GM11168 (cell line): Measurements from ENCODE around the gene KRTAP4-9.
"Not testable (repeated sequence)": the region's sequence is repeated elsewhere in the genome, so short reads cannot be mapped to it uniquely, and the experiment has no call there.

ENCODE experiments used
- in situ Hi-C: fragments of 300-500 bp; cut with MboI; formaldehyde crosslinking; loops from one replicate; pipeline ENCODE4 v1.12.0; 2022; ENCODE audit warnings: low sequenced_read_pairs; ENCODE audit not compliant: unreplicated experiment

KRTAP4-9 gene

DNA sequence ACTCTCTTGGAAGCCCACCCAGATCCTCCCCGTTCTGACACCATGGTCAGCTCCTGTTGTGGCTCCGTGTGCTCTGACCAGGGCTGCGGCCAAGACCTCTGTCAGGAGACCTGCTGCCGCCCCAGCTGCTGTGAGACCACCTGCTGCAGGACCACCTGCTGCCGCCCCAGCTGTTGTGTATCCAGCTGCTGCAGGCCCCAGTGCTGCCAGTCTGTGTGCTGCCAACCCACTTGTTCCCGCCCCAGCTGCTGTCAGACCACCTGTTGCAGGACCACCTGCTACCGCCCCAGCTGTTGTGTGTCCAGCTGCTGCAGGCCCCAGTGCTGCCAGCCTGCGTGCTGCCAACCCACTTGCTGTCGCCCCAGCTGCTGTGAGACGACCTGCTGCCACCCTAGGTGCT is at the start of gene KRTAP4-9:
Gene KRTAP4-9, plus strand, starts transcription at position 43 of the 400 bp plus-strand sequence. Its CDS starts 0 bp downstream, at position 43.
- in situ Hi-C loops = not testable (repeated sequence)

DNA sequence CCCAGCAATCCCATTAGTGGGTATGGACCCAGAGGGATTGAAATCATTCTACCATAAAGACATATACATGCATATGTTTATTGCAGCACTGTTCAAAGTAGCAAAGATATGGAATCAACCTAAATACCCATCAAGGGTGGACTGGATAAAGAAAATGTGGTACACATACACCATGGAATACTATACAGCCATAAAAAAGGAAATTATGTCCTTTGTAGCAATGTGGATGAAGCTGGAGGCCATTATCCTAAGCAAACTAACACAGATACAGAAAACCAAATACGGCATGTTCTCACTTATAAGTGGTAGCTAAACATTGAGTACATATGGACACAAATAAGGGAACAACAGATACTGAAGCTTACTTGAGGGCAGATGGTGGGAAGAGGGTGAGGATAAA is 47.6 kb upstream of the KRTAP4-9 start:
- in situ Hi-C loops = no loop called here

DNA sequence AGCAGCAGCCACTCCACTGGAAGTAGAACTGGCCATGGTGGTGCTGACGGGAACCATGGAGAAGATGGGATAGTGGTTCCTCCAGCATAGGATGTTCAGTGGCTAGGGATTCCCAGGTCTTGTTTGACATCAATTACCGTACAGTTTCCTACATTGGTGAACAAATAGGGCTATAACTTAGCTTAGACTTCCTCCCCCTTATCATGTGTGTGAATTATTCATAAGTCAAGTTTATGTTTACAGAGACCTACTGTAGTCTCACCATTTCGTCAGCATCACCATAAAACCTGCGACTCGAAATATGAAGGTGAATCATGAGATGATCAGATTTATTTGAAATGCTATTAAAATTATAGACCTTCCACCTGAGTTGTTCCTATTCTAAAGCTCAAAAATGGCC is 46.4 kb upstream of the KRTAP4-9 start:
- in situ Hi-C loops = no loop called here

DNA sequence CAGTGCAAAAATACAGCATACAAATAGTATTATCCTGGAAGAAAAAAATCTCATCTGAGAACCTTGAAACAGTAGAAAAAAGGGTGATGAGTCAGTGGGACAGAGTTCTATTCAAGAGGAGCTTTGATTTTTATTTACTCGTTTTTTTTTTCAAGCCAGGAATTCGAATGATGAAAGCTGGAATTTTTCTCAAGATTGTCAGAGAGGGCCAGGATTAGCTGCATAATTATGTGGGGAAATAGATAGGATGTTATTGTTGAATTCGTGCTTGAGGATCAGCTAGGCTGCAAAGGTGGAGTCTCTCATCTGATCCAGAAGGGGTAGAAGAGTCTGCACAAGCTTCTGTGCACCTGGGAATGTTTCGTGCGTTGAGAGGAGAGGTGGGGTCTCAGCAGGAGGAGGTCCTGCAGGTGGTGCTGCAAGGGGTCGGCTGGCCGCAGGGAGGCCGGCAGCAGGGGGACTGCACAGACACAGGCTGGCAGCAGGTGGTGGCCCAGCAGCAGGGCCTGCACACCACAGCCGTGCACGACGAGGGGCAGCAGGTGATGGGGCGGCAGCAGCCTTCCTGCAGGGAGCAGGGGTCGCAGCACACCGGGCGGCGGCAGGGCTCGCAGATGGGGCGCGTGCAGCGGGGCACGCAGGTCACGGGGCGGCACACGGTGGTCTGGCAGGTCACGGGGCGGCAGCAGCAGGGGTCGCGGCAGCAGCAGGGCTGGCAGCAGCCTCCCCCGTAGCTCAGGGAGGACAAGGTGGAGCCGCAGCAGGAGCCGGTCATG is 45.7 kb upstream of the KRTAP4-9 start:
- in situ Hi-C loops = not testable (repeated sequence)

DNA sequence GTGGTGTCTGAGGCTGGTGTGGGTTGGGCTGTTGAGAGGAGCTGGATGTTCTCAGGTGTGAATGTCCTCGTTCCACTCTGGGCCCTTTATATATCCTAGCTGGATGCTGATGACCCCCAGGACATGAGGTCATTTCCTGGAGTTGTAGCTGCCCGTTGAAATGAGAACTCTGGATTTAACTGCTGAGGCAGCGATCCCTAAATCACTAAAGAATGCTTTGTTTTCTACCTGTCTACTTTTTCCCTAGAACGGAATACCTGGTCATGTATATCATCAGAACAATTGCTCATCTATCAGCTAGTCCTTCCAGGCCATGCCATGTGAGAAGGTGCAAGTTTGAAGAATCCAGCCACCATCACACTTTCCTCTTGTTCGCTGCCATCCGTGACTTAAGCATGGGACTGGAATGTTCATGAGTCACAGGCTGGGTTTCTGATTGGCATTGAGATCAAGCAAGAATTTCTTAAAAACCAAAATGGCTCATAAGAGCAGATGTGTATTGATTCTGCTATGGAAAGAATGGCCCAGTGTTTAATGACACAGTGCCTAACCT is 45.1 kb upstream of the KRTAP4-9 start, which contains the start of gene KRTAP2-3:
Gene KRTAP2-3, minus strand, starts transcription at position 63 of the 553 bp plus-strand sequence. CDS start 64 bp downstream, outside the sequence.
- in situ Hi-C loops = no loop called here

DNA sequence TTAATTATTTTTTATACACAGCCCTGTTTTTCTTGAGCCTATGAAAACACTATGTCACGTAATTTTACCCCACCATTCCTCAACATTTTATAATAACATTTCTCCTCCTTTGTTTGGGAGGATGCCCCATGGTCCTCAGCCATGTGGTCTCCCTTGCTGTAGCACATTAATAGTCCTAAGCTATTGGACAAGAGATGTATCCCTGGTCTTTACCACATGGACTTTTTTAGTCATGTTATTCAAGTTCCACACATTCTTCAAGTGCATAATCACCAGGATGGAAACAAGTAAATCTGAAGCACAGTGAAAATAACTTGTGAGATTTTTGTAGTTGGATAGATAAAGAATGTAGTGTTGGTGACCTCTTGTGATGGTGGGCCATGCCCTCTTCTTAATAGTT is 43.2 kb upstream of the KRTAP4-9 start:
- in situ Hi-C loops = no loop called here

DNA sequence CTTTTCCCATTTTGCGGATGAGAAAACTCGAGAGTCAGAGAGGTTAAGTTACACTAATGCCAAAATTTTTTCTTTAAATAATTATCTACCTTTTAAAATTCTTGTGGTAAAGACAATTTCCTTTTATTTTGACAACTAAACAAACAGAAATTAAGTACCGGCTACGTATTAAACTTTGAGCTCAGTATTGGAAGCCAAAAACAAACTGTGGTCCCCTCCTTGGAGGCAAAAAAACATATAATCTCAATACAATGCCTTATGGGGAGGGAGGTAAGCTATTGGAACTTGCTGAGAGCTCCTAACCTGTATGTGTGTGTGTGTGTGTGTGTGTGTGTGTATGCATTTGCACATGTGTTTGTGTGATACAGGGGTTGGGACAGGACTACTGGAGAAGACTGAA is 41.7 kb upstream of the KRTAP4-9 start:
- in situ Hi-C loops = no loop called here

DNA sequence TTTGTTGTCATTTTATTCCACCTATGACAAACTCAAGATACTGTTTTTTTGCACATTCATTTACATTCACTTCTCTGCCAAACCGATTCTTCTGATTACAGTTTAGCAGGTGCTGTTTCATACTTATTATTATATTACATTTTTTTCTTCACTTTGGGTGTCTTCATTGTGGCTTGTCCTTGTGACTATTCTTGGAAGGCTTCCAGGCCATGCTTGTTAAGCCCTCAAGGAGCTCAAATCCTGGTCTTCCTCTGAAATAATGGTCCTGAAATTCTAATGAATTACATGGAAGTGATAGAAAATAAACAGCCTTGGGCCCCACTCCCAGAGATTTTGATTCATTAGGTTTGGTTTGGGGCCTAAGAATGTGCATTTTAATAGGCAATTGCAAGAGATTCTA is 40.9 kb upstream of the KRTAP4-9 start:
- in situ Hi-C loops = no loop called here

DNA sequence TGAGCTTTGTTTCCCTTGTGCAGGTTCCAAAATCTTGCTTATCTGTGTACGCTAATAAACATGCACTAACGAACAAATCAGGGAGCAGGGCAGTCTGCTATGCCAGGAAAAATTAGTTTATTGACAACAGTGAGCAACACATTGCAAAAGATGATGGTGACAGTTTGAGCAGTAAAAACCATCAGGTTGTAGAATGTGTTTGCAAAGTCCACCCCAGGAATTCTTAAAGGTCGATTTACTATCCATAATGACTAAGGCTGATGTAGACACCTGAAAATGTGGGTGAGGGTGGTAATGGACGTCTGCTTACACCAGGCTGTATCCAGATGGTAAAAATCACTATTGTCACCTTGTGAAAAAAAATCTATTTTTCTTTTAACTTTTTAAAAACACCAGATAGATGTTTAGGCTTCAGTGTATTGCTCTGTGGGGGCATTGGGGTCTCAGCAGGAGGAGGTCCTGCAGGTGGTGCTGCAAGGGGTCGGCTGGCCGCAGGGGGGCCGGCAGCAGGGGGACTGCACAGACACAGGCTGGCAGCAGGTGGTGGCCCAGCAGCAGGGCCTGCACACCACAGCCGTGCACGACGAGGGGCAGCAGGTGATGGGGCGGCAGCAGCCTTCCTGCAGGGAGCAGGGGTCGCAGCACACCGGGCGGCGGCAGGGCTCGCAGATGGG is 40.0 kb upstream of the KRTAP4-9 start:
- in situ Hi-C loops = not testable (repeated sequence)

DNA sequence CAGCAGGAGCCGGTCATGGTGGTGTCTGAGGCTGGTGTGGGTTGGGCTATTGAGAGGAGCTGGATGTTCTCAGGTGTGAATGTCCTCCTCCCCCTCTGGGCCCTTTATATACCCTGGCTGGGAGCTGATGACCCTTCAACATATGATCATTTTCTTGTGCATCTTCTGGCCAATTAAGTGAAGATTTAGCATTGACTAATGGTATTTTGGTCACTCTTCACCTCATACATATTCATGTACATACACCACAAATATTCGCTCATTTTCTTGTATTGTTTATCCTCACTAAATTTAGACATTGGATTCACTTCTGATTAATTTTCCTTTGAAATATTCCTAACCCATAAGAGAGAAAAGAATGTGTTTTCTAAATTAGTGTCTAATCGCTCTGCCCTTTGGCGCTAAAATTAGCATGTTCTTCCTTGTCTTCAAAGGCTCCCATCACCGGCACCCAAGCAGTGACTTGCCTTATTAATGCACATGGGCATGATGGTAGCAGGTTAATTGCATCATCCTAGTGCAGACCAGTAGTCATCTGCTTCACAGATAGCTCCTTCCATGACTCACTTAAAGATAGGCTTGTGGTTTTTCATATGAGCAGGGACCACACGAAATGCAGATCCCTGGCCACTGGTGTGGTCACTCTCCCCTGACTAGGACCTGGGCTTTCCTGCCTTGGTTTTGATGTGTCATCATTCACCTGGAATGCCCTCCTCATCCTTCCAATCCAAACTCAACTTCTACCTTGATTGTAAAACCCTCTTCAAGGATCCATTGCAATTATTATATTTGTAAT is 39.2 kb upstream of the KRTAP4-9 start, which contains the start of gene KRTAP2-4:
Gene KRTAP2-4, minus strand, starts transcription at position 51 of the 796 bp plus-strand sequence. Its CDS starts 34 bp downstream, at position 17.
- in situ Hi-C loops = no loop called here

DNA sequence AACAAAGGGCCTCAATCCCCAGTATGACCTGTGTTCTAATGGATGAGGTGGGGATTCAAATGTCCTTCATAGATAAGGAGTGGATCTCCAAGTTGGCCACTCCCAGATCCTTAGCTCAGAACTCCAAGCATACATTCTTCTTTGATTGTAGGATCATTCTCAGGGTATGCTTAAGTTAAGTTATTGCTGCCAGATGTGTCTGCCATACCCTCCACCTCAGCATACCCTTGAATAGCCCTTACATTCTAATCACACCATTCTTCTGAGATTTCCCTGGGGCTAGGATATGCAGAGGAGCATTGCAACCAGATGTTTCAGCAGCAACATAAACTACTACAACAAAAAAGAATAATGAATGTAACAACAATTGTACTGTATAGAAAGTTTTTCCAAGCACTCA is 37.9 kb upstream of the KRTAP4-9 start:
- in situ Hi-C loops = no loop called here

DNA sequence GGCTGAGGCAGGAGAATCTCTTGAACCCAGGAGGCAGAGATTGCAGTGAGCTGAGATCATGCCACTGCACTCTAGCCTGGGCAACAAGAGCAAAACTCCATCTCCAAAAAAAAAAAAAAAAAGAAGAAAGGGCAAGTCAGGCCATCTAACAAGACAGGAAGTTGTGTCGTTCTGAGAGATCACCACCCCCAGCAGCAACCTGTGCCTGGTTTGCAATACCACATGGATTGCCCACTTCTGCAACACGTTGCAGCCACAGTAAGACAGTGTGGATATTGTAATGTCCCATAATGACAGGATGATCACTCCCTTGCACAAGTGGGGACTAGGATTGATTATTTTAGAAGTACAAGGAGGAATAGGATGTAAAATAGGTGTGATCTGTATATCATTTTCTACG is 36.2 kb upstream of the KRTAP4-9 start:
- in situ Hi-C loops = no loop called here

DNA sequence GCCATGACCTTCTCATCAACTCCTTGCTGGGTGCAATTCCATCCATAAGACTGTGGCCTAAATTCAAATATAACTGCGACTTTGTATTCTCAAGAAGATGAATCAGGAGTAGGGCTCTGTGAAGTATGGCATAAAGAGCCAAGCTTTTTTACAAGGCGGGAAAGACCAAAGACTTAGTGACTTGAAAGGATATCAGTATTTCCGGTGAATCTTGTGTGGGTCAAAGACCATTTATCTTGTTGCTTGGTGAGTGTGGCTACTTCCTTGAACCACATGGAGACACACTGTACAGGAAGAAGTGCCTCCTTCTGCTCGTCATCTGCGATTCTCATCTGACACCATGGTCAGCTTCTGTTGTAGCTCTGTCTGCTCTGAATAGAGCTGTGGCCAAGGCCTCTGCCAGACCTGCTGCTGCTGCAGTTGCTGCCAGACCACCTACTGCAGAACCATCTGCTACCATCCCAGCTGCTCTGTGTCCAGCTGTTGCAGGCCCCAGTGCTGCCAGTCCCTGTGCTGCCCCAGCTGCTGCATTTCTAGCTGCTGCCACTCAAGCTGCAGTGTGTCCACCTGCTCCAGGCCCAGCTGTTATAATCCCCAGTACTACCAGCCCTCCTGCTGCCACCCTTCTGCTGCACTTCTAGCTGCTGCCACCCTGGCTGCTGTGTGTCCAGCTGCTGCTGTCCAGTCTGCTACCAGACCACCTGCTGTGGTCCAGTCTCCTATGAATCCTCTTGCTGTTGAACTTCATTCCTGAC is 33.4 kb upstream of the KRTAP4-9 start:
- in situ Hi-C loops = no loop called here

DNA sequence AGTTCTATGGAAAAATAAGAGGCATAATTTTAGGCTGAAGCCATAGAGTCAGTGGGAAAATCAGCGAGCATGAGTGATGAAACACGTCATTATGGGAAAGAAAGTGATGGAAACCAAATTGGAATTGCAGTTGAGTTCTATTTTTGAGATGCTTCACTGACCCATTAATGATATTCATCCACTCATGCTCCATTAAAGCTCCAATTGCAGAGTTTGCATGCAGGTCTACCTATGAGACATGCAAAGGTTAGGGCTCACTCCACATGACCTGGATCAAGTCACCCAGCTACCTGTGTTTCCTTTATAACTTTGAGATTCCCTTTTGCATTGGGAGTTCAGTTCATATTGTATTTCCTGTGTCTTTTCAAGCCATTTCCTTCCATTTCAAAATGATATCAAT is 31.5 kb upstream of the KRTAP4-9 start:
- in situ Hi-C loops = no loop called here

DNA sequence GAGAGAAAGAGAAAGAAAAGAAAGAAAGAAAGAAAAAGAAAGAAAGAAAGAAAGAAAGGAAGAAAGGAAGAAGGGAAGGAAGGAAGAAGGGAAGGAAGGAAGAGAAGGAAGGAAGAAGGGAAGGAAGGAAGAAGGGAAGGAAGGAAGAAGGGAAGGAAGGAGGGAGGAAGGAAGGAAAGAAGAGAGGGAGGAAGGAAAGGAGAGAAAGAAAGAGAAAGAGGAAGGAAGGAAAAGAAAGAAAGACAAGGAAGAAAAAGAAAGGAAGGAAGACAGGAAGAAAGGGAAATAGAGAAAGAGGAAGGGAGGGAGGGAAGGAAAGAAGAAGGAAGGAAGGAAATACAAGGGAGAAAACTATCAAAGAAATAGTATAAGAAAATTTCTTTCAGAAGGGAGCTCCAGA is 28.4 kb upstream of the KRTAP4-9 start:
- in situ Hi-C loops = no loop called here

DNA sequence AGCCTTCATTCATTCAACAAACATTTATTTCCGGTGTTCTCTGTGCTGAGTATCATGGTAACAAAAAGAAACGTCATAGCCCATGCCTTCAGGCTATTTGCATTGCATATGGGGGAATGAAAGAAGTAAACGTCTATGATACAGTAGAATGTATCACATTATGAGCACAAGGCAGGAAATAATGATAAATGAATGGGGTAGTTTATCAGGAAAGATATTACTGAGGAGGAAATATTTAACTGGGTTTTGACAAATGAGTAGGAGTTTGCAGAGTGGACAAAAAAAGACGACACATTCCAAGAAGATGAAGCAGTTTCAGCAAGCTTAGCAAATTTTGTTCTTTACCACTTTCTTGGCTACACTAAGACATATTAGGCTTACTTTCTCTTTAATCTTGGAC is 22.6 kb upstream of the KRTAP4-9 start:
- in situ Hi-C loops = no loop called here

DNA sequence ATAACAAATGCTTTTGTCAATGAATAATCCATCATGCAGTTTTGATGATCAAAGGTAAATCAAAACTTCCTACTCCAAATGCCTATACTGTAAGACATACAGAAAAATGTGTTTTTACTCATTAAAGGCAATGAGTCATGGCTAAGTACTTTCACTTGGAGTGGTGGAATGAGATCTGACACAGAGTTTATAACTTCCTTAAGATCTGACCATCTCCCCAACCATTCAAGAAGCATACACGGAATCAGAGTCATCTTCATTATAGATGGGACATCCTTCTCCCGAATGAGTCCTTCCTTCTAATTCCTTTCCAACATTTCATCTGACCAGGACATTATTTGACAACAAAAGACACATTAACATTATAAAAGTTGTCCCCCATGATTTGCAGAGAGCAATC is 21.8 kb upstream of the KRTAP4-9 start:
- in situ Hi-C loops = not testable (repeated sequence)

DNA sequence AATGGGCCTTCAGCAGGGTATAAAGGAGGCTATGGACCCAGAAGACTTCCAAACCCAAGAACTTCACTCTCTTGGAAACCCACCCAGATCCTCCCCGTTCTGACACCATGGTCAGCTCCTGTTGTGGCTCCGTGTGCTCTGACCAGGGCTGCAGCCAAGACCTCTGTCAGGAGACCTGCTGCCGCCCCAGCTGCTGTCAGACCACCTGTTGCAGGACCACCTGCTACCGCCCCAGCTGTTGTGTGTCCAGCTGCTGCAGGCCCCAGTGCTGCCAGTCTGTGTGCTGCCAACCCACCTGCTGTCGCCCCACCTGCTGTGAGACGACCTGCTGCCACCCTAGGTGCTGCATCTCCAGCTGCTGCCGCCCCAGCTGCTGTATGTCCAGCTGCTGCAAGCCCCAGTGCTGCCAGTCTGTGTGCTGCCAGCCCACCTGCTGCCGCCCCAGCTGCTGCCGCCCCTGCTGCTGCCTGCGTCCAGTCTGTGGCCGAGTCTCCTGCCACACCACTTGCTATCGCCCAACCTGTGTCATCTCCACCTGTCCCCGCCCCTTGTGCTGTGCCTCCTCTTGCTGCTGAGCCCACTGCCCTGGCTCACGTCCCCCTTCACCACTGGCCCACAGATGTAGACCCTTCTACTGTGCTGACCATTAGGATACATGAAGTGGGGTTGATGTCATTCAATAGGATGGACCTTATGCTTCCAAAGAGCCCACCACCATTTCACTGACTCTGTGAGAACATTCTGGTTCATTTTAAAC is 20.9 kb upstream of the KRTAP4-9 start, which contains the start of gene KRTAP4-7:
Gene KRTAP4-7, plus strand, starts transcription at position 51 of the 757 bp plus-strand sequence. Its CDS starts 57 bp downstream, at position 108.
- in situ Hi-C loops = not testable (repeated sequence)
